IMR-90 (cell line): ENCODE data around the gene LY86.

Experiments
- CEBPB ChIP-seq: IDR thresholded peaks from 2 replicates; pipeline ENCODE4 v1.6.1; 2012; ENCODE audit warnings: low read depth, low read length, improper control_type of control experiment
- CTCF ChIP-seq: conservative IDR thresholded peaks from 2 replicates; pipeline ENCODE4 v1.5.1; 2012; ENCODE audit warnings: mild to moderate bottlenecking, low read depth, low read length, improper control_type of control experiment

- no peak for TF ChIP-seq CTCF
- no peak for TF ChIP-seq CEBPB
Observed at GRCh38 chr6:6678185-6678671, 89.7 kb downstream of the LY86 start.
